H1 (cell line): ENCODE measurements around the gene HNRNPU. TPM values are rescaled to one million over a fixed set of nuclear protein-coding genes. Genes with fewer than 3 reads are reported as not detected.

Source experiments
- BACH1 ChIP-seq: IDR thresholded peaks from 2 replicates; pipeline ENCODE4 v1.6.1; 2012; ENCODE audit warnings: low read length, improper control_type of control experiment
- CBX5 ChIP-seq: fragments of 300-800, 300-1000 bp; sonication (generic); IDR thresholded peaks from 2 replicates; pipeline ENCODE4 v1.7.1; 2016; ENCODE audit warnings: antibody characterized with exemption, low read length, low read depth
- CHD7 ChIP-seq: fragments of 300-600 bp; sonication (generic); IDR thresholded peaks from 2 replicates; pipeline ENCODE4 v1.7.1; 2012; ENCODE audit warnings: low read length, moderate library complexity, mild to moderate bottlenecking, inconsistent platforms; ENCODE audit not compliant: insufficient replicate concordance
- CTBP2 ChIP-seq: IDR thresholded peaks from 2 replicates; pipeline ENCODE4 v1.7.0; 2011; ENCODE audit warnings: borderline replicate concordance, mild to moderate bottlenecking, moderate library complexity, mixed read lengths, low read length; ENCODE audit not compliant: insufficient read depth, insufficient read length
- EP300 ChIP-seq, 2 experiments: IDR thresholded peaks; 1 replicate in 1 of 2; 2 replicates in 1 of 2; pipeline ENCODE4 v1.6.1; 2011 to 2012; ENCODE audit warnings: low read depth in 2 of 2, low read length in 2 of 2, mild to moderate bottlenecking in 2 of 2, borderline replicate concordance in 1 of 2, inconsistent platforms in 1 of 2, moderate library complexity in 1 of 2
- GABPA ChIP-seq: IDR thresholded peaks from 2 replicates; pipeline ENCODE4 v1.6.1; 2011; ENCODE audit warnings: mild to moderate bottlenecking, low read length, moderate library complexity, borderline replicate concordance; ENCODE audit not compliant: insufficient read depth
- JUN ChIP-seq: IDR thresholded peaks from 2 replicates; pipeline ENCODE4 v1.6.1; 2011; ENCODE audit warnings: low read depth, mild to moderate bottlenecking, improper control_type of control experiment, low read length
- SP2 ChIP-seq: IDR thresholded peaks from 2 replicates; pipeline ENCODE4 v1.6.1; 2012; ENCODE audit warnings: mild to moderate bottlenecking, low read length, inconsistent platforms
- ZNF274 ChIP-seq: IDR thresholded peaks from 2 replicates; pipeline ENCODE4 v1.7.0; 2012; ENCODE audit warnings: low read length, borderline replicate concordance; ENCODE audit errors: extremely low read depth
- polyA plus RNA-seq, 7 experiments: library from polyadenylated mRNA; depleted of rRNA in 3 of 7; stranded (reverse) in 5 of 7; unstranded in 2 of 7; fragments of >200 nt in 5 of 7; fragments of 200-250 nt in 2 of 7; gene quantifications; 1 replicate in 5 of 7; 2 replicates in 1 of 7; 4 replicates in 1 of 7; pipeline versions ENCODE4 v1.2.1 to v1.2.3, GENCODE V29; 2011 to 2013; ENCODE audit warnings: missing spikeins in 2 of 7, mixed read lengths in 2 of 7
- total RNA-seq: library from RNA; stranded (reverse); fragmentation: NEBNext Ultra II Directional; extraction: Animal tissue kit (Norgen Biotek cat#: 25700); gene quantifications from 2 replicates; pipeline ENCODE4 v1.2.1, GENCODE V29; 2021
- TF ChIP-seq, protein P1 (sequence below): IDR thresholded peaks from 2 replicates; pipeline ENCODE4 v1.6.1; 2011; ENCODE audit warnings: low read depth, mild to moderate bottlenecking, low read length; ENCODE audit not compliant: insufficient read depth

Gene HNRNPU
- total and polyA plus RNA-seq, 2 of the 8 experiments (the other 6 are each of a cell fraction or from before 2014, with no cell fraction given) = 95.6 to 606 TPM

DNA sequence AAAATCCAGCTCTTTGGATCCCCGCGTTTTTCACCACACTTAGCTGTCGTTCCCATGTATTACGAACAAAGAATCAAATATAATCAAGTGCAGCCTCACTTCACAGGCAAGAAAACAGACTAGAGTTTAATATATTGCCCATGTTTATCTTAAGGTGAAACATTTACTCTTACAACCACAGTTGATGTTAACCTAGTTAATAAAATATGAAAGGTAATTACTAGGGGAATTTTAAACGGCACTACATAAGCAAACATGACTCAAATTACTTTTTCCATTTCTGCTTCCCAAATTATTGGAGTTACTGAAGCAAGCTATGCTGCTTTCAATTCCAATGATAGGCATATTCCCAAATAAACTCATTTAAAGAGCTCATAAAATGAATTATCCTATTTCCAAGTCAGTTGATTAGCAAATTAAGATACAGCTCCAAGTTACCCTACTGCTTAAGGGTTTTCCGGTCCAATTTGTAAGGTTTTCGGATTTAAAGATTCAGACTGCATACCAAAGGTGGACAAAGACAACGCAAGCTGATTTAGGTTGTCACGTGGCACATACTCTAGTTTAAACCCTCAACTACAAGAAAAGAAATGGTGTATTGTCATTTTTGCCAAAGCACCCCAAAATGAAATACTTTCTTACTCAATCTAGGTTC, 22.9 kb downstream of the HNRNPU start (continued):
- no peak for TF ChIP-seq CHD7
- no peak for TF ChIP-seq SP2
- TF ChIP-seq, protein P1, sequence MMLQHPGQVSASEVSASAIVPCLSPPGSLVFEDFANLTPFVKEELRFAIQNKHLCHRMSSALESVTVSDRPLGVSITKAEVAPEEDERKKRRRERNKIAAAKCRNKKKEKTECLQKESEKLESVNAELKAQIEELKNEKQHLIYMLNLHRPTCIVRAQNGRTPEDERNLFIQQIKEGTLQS = no peak
- TF ChIP-seq BACH1 = no peak
- no peak for TF ChIP-seq ZNF274
- TF ChIP-seq JUN = no peak
- no peak for TF ChIP-seq CTBP2
- no peak for TF ChIP-seq CBX5
- no peak for TF ChIP-seq EP300 (IDR thresholded peaks at IDR 0.05; ENCODE audit: borderline replicate concordance in 1 of 2, low read depth in 2 of 2, low read length in 2 of 2)
- TF ChIP-seq GABPA = no peak
